HepG2 (cell line): ENCODE measurements around the gene LYPLA2. TPM values are rescaled to one million over a fixed set of nuclear protein-coding genes. Genes with fewer than 3 reads are reported as not detected.

Experiments used
- ATAD3A ChIP-seq: sonication (generic); formaldehyde crosslinking; IDR thresholded peaks from 2 replicates; pipeline ENCODE4 v1.4.0; 2020; ENCODE audit warnings: missing genetic modification reagents
- BCL3 ChIP-seq: sonication (generic); formaldehyde crosslinking; IDR thresholded peaks from 2 replicates; pipeline ENCODE4 v1.5.1; 2020; ENCODE audit warnings: mild to moderate bottlenecking, missing genetic modification reagents, moderate library complexity
- ETS1 ChIP-seq: sonication (generic); formaldehyde crosslinking; IDR thresholded peaks from 2 replicates; pipeline ENCODE4 v1.4.0; 2020; ENCODE audit warnings: missing genetic modification reagents
- GRHL1 ChIP-seq: sonication (generic); formaldehyde crosslinking; conservative IDR thresholded peaks from 2 replicates; pipeline ENCODE4 v1.8.0; 2022; ENCODE audit warnings: missing genetic modification reagents
- HMGXB3 ChIP-seq: sonication (generic); formaldehyde crosslinking; IDR thresholded peaks from 2 replicates; pipeline ENCODE4 v1.4.0; 2020; ENCODE audit warnings: missing genetic modification reagents, borderline replicate concordance
- JARID2 ChIP-seq: sonication (generic); formaldehyde crosslinking; IDR thresholded peaks from 2 replicates; pipeline ENCODE4 v1.8.1; 2023; ENCODE audit warnings: missing genetic modification reagents, inconsistent platforms; ENCODE audit not compliant: insufficient replicate concordance
- MAF1 ChIP-seq: sonication (generic); formaldehyde crosslinking; IDR thresholded peaks from 2 replicates; pipeline ENCODE4 v1.5.0; 2020; ENCODE audit warnings: missing genetic modification reagents, borderline replicate concordance
- MATR3 ChIP-seq: sonication (generic); formaldehyde crosslinking; IDR thresholded peaks from 2 replicates; pipeline ENCODE4 v1.4.0; 2020; ENCODE audit warnings: missing genetic modification reagents
- RBM39 ChIP-seq: fragments of 200-400 bp; formaldehyde crosslinking; IDR thresholded peaks from one replicate; pipeline ENCODE4 v1.6.1; 2018; ENCODE audit warnings: antibody characterized with exemption, mild to moderate bottlenecking, low read depth, low read length; ENCODE audit not compliant: poor library complexity, severe bottlenecking
- STAG1 ChIP-seq: sonication (generic); formaldehyde crosslinking; IDR thresholded peaks from 2 replicates; pipeline ENCODE4 v1.4.0; 2020; ENCODE audit warnings: missing genetic modification reagents
- TERF1 ChIP-seq: sonication (generic); formaldehyde crosslinking; IDR thresholded peaks from 2 replicates; pipeline ENCODE4 v1.8.0; 2022; ENCODE audit warnings: mild to moderate bottlenecking, missing genetic modification reagents, moderate library complexity
- ZBTB25 ChIP-seq: IDR thresholded peaks from 2 replicates; pipeline ENCODE4 v1.6.1; 2018; ENCODE audit warnings: missing genetic modification reagents
- ZNF224 ChIP-seq: sonication (generic); formaldehyde crosslinking; IDR thresholded peaks from 2 replicates; pipeline ENCODE4 v1.5.0; 2020; ENCODE audit warnings: mild to moderate bottlenecking, missing genetic modification reagents
- ZNF629 ChIP-seq: sonication (generic); formaldehyde crosslinking; conservative IDR thresholded peaks from 2 replicates; pipeline ENCODE4 v1.5.0; 2020; ENCODE audit warnings: missing genetic modification reagents
- ZNF674 ChIP-seq: sonication (generic); formaldehyde crosslinking; IDR thresholded peaks from 2 replicates; pipeline ENCODE4 v1.5.0; 2020; ENCODE audit warnings: low read depth, mild to moderate bottlenecking, missing genetic modification reagents
- ZNF788 ChIP-seq: sonication (generic); formaldehyde crosslinking; IDR thresholded peaks from 2 replicates; pipeline ENCODE4 v1.5.0; 2020; ENCODE audit warnings: mild to moderate bottlenecking, missing genetic modification reagents, borderline replicate concordance
- ZSCAN25 ChIP-seq: sonication (generic); formaldehyde crosslinking; IDR thresholded peaks from 2 replicates; pipeline ENCODE4 v1.8.0; 2022; ENCODE audit warnings: mild to moderate bottlenecking, missing genetic modification reagents
- polyA plus RNA-seq, 8 experiments: library from polyadenylated mRNA; depleted of rRNA in 3 of 8; stranded (reverse) in 7 of 8; unstranded in 1 of 8; fragments of >200 nt; fragmentation: Illumina TruSeq in 4 of 8; extraction: Trizol in 4 of 8; gene quantifications; 2 replicates each; pipeline versions ENCODE4 v1.2.1 to v1.2.3, GENCODE V29; 2011 to 2016; ENCODE audit warnings: low read depth in 4 of 8, missing spikeins in 1 of 8, mixed read lengths in 1 of 8; ENCODE audit not compliant: insufficient read depth in 1 of 8
- total RNA-seq, 5 experiments: library from RNA; depleted of rRNA; stranded (reverse); fragments of >200 nt; fragmentation: Illumina TruSeq; extraction: Trizol; gene quantifications; 2 replicates each; pipeline ENCODE4 v1.2.3, GENCODE V29; 2016; ENCODE audit warnings: low read depth in 1 of 5

The LYPLA2 gene
- total and polyA plus RNA-seq, 2 of the 13 experiments (the other 11 are each of a cell fraction or from before 2014, with no cell fraction given), result 72.1 to 73.2 TPM

- TF ChIP-seq RBM39, result peak; percentile 80
- no peak for TF ChIP-seq ATAD3A (CRISPR knock-in tag)
- TF ChIP-seq ZNF224 (CRISPR knock-in tag), result 0 out of 2 replicates have a peak, but pooled peaks have one; percentile 55
- TF ChIP-seq ZNF788 (CRISPR knock-in tag), result peak; percentile 94
- TF ChIP-seq JARID2 (CRISPR knock-in tag), result peak; percentile 54
- TF ChIP-seq HMGXB3 (CRISPR knock-in tag), result no peak
- no peak for TF ChIP-seq MATR3 (CRISPR knock-in tag)
- TF ChIP-seq STAG1 (CRISPR knock-in tag), result 0 out of 2 replicates have a peak, but pooled peaks have one; percentile 4
- peak; percentile 26; the same call in 1 of the 2 replicates for TF ChIP-seq ETS1 (CRISPR knock-in tag)
- no peak for TF ChIP-seq ZSCAN25 (CRISPR knock-in tag)
- TF ChIP-seq MAF1, result no peak
- TF ChIP-seq BCL3 (CRISPR knock-in tag), result peak; percentile 65; the same call in 1 of the 2 replicates
- no peak for TF ChIP-seq ZBTB25
- no peak for TF ChIP-seq TERF1
- 0 out of 2 replicates have a peak, but pooled peaks have one; percentile 78 for TF ChIP-seq ZNF674 (CRISPR knock-in tag)
- TF ChIP-seq ZNF629 (CRISPR knock-in tag), result peak; percentile 67; the same call in 1 of the 2 replicates
- TF ChIP-seq GRHL1 (CRISPR knock-in tag), result no peak
Measured at GRCh38 chr1:23825076-23825761, 34.3 kb downstream of the LYPLA2 start, which contains the start of gene HMGCL (continued).
